GM18873 (cell line): ENCODE measurements around the gene ZFP14.
"Not testable (repeated sequence)": the region's sequence is repeated elsewhere in the genome, so short reads cannot be mapped to it uniquely, and the experiment has no call there.

ENCODE experiments used
- ATAC-seq: cut with Tn5 transposase; IDR thresholded peaks from one replicate; pipeline ENCODE4 v1.9.1; 2021; ENCODE audit warnings: mild to moderate bottlenecking, moderate library complexity, moderate number of reproducible peaks; ENCODE audit not compliant: unreplicated experiment, low FRiP score

Gene ZFP14

GRCh38 chr19:36331353-36332228 is 47.4 kb downstream of the ZFP14 start:
- ATAC-seq: peak; percentile 71

DNA sequence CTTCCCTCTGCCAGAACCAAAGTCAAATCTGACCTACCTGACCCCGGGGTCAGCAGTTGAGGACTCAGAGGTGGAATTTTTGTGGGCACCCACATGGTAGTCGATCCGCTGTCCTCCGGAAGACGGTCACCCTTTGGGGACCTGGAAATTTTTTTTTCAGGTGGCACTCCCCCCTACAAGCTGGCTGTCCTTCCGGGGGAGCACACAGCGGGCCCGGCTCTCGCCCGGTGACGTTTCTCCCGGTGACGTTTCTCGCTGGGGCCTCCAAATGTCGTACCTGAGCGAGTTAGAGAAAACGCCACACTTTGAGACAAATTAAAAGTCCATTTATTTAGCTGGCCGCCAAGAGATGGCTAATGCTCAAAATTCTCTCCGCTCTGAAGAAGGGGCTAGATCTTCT is 48.8 kb downstream of the ZFP14 start:
- no peak for ATAC-seq

DNA sequence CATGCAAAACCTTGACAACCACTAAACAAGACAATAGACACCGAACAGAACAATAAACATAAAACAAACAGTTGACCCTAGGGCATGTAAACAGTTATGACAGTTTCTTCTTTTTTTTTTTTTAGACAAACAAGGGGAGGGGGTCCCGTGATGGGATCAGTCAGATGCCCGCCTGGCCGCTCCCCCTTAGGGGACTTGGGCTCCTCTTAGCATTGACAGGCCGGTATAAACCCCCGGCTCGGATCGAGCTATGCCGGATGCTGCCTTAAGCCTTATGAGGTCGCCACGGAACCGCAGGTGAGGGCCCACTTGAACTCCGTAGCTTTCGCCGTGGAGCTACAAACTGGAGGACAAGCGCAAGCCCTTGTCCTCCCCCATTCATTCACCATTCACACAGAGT is 49.5 kb downstream of the ZFP14 start:
- not testable (repeated sequence) for ATAC-seq

DNA sequence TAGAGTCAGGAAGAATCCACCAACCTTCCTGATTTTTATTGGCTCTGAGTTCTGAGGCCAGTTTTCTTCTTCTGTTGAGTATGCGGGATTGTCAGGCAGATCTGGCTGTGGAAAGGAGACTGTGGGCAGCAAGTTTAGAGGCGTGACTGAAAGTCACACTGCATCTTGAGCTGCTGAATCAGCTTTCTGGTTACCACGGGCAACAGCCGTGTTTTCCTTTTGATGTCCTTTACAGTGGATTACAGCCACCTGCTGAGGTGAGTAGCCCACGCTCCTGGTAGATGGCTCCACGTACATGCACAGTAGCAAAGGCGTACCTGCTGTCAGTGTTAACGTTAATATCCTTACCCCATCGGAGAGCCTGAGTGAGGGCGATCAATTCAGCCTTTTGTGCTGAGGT is 52.4 kb downstream of the ZFP14 start:
- not testable (repeated sequence) for ATAC-seq

GRCh38 chr19:36315164-36315563 is 63.8 kb downstream of the ZFP14 start:
- ATAC-seq: not testable (repeated sequence)

DNA sequence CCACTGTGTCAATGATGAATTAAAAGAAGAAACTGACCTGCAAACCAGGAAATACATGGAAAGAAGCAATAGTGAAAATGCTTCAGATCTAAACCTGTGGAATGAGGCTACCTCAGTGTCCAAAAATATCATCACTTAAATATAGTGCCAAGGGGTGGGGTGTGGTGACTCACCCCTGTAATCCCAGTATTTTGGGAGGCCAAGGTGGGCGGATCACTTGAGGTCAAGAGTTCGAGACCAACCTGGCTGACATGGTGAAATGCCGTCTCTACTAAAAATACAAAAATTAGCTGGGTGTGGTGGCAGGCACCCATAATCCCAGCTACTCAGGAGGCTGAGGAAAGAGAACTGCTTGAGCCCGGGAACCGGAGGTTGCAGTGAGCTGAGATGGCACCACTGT is 64.9 kb downstream of the ZFP14 start:
- not testable (repeated sequence) for ATAC-seq

DNA sequence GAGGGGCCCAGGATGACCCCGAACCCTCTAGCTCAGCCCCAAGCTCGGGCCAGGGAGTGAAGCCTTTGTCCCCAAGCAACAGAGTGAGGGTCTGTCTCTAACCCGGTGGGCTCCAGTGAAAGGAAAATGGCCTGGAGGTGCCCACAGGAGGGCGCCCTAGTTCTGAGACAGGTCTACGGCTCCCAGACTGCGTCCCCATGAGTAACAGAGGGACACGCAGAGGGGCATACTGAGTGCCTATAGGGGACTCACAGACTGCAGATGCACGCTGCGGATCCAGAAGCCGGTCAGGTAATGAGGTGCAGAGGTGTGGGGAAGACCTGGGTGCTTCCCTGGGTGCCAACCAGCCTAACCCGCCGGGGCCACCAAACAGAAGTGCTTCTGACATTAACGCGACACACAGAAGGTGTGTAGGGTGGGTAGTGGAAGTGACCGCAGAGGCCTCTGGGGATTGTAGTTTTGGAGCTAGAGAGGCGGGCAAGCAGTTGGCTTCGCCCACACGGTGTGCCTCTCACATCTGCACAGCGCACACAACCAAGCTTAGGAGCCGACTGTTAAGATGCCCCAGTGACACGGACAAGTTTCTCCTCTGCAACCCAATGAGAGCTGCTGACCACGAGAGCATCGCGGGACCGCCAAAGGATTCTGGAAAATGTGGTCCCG is 67.8 kb downstream of the ZFP14 start:
- ATAC-seq: not testable (repeated sequence)

GRCh38 chr19:36310416-36310990 is 68.5 kb downstream of the ZFP14 start:
- ATAC-seq: not testable (repeated sequence)

DNA sequence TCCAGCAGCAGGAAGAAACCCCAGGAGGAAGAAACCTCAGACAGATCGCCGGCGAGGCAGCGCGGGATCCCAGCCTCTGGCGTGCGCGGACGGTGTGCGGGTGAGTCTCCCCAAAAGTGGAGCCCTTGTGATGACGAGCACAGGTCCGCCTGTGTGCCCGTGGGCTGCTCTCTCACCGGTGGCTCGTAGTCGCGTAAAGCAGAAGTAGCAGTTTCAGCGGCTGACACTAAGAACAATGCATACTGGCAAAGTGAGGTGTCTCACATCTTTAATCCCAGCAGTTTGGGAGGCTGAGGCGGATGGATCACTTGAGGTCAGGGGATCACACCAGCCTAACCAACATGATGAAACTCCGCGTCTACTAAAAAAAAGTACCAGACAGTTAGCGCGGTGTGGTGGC is 69.2 kb downstream of the ZFP14 start:
- ATAC-seq: not testable (repeated sequence)

DNA sequence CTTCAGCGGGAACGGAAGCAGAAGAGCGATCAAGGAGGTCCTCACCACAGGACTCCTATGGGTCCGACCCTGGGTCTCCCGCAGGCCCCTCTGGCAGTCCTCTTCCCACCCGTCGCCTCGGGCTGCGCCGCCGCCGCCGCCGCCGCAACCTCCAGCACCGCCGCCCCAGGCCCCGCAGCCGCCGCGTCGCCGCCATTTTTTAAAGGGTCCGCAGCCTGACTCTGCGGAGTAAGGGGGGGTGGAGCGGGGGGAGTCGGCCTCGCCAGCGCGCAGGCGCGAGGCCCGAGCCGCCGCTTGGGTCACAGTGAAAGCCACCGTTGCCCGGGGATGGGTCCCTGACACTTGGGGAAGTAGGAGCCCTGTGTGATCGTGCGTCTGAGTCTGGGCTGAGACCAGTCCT is 69.7 kb downstream of the ZFP14 start:
- not testable (repeated sequence) for ATAC-seq

DNA sequence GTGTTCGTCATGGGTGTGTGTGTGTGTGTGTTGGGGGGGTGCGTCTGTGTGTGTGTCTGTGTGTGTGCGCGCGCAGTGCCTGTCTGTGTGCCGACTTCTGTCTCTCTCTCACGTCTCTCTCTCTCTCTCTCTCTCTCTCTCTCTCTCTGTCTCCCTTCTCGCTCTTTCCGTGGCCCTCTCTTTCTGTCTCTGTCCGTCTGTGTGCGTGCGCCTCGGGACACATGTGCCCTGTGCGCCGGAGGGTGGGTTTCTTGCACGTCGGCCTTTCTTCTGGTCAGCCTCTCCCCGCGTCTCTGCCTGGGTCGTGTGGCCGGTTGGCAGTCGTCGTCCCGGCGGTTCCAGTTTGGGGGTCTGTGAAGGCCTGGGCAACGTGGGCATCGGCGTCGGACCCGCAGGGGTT is 86.7 kb downstream of the ZFP14 start:
- ATAC-seq: not testable (repeated sequence)
